Peyer's patch (tissue), 4 donors: ENCODE data around the gene ATP2B2.

Experiments used
- POLR2A ChIP-seq, 2 donors: fragments of 450-650 bp; IDR thresholded peaks; one replicate each; pipeline ENCODE4 v1.5.1; 2017; ENCODE audit warnings: antibody characterized with exemption in 2 of 2, mild to moderate bottlenecking in 2 of 2, moderate library complexity in 2 of 2
- TF ChIP-seq, protein P1 (sequence below), 6 experiments: fragments of 450-650 bp in 4 of 6; fragments of 200-600 bp in 2 of 6; sonication (generic) in 1 of 6; IDR thresholded peaks; one replicate each; pipeline ENCODE4 v1.5.1; 2017 to 2019; ENCODE audit warnings: antibody characterized with exemption in 6 of 6, mild to moderate bottlenecking in 3 of 6, moderate library complexity in 1 of 6

DNA sequence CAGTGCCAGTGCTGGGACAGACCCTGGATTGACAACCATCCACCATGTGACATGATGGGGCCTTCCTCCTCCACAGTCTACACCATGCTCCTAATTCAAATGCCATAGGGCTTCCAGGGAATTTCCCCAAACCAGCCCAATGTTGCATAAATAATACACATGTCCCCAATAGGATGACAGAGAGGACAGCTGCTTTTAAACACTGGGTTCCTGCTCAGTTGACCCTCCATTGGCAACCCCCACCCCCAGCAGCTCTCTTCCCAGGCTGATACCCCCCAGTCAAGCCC is 28.3 kb upstream of the ATP2B2 start:
- TF ChIP-seq POLR2A (IDR thresholded peaks at IDR 0.05): no peak
- TF ChIP-seq, protein P1, sequence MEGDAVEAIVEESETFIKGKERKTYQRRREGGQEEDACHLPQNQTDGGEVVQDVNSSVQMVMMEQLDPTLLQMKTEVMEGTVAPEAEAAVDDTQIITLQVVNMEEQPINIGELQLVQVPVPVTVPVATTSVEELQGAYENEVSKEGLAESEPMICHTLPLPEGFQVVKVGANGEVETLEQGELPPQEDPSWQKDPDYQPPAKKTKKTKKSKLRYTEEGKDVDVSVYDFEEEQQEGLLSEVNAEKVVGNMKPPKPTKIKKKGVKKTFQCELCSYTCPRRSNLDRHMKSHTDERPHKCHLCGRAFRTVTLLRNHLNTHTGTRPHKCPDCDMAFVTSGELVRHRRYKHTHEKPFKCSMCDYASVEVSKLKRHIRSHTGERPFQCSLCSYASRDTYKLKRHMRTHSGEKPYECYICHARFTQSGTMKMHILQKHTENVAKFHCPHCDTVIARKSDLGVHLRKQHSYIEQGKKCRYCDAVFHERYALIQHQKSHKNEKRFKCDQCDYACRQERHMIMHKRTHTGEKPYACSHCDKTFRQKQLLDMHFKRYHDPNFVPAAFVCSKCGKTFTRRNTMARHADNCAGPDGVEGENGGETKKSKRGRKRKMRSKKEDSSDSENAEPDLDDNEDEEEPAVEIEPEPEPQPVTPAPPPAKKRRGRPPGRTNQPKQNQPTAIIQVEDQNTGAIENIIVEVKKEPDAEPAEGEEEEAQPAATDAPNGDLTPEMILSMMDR (IDR thresholded peaks at IDR 0.05): no peak
